Measurements from ENCODE around the gene SLK.

Gene SLK

GRCh38 chr10:104032144-104032775 lies 65.3 kb downstream of the SLK start:
- no peaks in the 10 kb centered on the region for H3K9me3 ChIP-seq (ENCODE audit: control insufficient read depth, low read length)
- 75 to 76% methylated on average over 2 to 6 of the region's 7 CpGs for WGBS, 2 experiments (ENCODE audit: insufficient coverage in 2 of 2)
- H3K27ac ChIP-seq (ENCODE audit: low read depth, low read length, severe bottlenecking) = no peak overlapping the region
- peaks cover 5% of the 10 kb centered on the region for H3K36me3 ChIP-seq (ENCODE audit: control insufficient read depth, insufficient read depth, low read length)
- peaks cover 4% of the 10 kb centered on the region for H3K4me1 ChIP-seq (ENCODE audit: control insufficient read depth, insufficient read depth, low read length, poor library complexity, severe bottlenecking)
- no peak overlapping the region for H3K4me3 ChIP-seq (ENCODE audit: extremely low read depth, insufficient read depth, low read length, poor library complexity, severe bottlenecking)

GRCh38 chr10:104033401-104033930 lies 66.5 kb downstream of the SLK start:
- Histone ChIP-seq H3K36me3 (ENCODE audit: control insufficient read depth, insufficient read depth, low read length) (peaks cover 5% of the 10 kb centered on the region), H3K4me1 (ENCODE audit: control insufficient read depth, insufficient read depth, low read length, poor library complexity, severe bottlenecking) (peaks cover 4% of the 10 kb centered on the region), H3K9me3 (ENCODE audit: control insufficient read depth, low read length) (no peaks in the 10 kb centered on the region), H3K4me3 (ENCODE audit: extremely low read depth, insufficient read depth, low read length, poor library complexity, severe bottlenecking) (no peak overlapping the region), H3K27ac (ENCODE audit: low read depth, low read length, severe bottlenecking) (no peak overlapping the region)
- WGBS, 2 experiments (ENCODE audit: insufficient coverage in 2 of 2) = 85 to 90% methylated on average over 11 to 12 of the region's 12 CpGs

DNA sequence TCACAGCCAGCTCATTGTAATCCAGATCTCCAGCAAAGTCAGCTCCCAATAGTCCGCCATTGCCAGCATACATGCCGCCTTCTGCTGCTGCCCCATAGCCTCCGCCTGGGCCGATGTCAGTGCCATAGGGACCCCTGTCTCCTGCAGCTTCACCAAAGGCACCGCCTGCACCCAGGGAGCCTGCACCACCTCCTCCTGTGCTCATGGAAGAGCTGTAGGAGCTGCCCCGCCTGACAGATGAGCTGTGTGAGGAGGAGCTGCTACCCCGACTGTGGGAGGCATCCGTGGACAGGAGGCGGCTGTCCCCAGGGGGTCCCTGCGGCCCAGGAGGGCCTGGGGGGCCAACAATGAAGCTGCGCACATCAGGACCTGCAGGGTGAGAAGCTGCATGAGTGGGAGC lies 67.0 kb downstream of the SLK start:
- peaks cover 4% of the 10 kb centered on the region for H3K36me3 ChIP-seq (ENCODE audit: control insufficient read depth, insufficient read depth, low read length)
- 88% methylated on average over 9 to 10 of the region's 11 CpGs for WGBS, 2 experiments (ENCODE audit: insufficient coverage in 2 of 2)
- H3K4me1 ChIP-seq (ENCODE audit: control insufficient read depth, insufficient read depth, low read length, poor library complexity, severe bottlenecking) = peaks cover 4% of the 10 kb centered on the region
- H3K4me3 ChIP-seq (ENCODE audit: extremely low read depth, insufficient read depth, low read length, poor library complexity, severe bottlenecking) = no peak overlapping the region
- no peaks in the 10 kb centered on the region for H3K9me3 ChIP-seq (ENCODE audit: control insufficient read depth, low read length)
- no peak overlapping the region for H3K27ac ChIP-seq (ENCODE audit: low read depth, low read length, severe bottlenecking)

DNA sequence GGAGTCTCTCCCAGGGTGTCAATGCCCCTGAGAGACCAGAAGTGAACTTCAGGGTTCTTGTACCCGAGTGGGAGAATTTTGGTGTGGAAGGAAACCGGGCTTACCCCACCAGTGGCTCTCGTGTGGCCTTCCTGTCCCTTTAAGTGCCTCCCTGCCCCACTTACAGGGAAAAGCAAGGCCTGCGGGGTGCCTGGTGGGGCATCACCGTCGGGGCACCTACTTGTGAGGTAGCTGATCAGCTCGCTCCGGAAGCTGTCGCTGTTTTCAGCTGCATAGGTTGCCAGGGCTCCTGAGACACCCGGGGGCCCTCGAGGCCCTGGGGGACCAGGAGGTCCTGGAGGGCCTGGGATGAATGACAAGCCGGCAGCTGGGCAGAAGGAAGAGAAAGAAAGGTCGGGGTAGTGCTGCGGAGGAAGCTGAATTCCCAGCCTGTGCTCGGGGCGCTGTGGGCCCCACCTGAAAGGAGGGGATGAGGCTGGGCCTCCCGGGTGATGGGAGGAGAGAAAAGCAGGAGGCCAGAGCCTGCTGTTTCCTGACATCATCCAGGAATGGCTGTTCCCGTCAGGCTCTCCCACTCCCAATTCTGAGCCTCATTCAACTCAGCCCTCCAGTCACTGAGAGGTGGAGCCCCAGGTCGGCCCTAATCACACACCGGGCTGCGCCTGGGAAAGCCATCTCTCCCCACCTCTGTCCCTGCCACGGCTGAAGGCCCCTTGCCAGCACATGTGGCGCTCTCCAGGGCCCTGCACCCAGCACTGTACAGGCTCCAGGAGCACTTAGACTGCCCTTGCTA lies 67.7 kb downstream of the SLK start:
- 85 to 86% methylated on average over 14 to 21 of the region's 23 CpGs for WGBS, 2 experiments (ENCODE audit: insufficient coverage in 2 of 2)
- Histone ChIP-seq H3K36me3 (ENCODE audit: control insufficient read depth, insufficient read depth, low read length) (no peaks in the 10 kb centered on the region), H3K27ac (ENCODE audit: low read depth, low read length, severe bottlenecking) (no peak overlapping the region), H3K4me3 (ENCODE audit: extremely low read depth, insufficient read depth, low read length, poor library complexity, severe bottlenecking) (no peak overlapping the region), H3K4me1 (ENCODE audit: control insufficient read depth, insufficient read depth, low read length, poor library complexity, severe bottlenecking) (peaks cover 4% of the 10 kb centered on the region), H3K9me3 (ENCODE audit: control insufficient read depth, low read length) (no peaks in the 10 kb centered on the region)

- Histone ChIP-seq H3K9me3 (ENCODE audit: control insufficient read depth, low read length) (no peaks in the 10 kb centered on the region), H3K27ac (ENCODE audit: low read depth, low read length, severe bottlenecking) (no peak overlapping the region)
- 90 to 91% methylated on average over 14 to 17 of the region's 18 CpGs for WGBS, 2 experiments (ENCODE audit: insufficient coverage in 2 of 2)
These were observed 68.5 kb downstream of the SLK start for GRCh38 chr10:104035194-104036068.

GRCh38 chr10:104036069-104036384 lies 69.1 kb downstream of the SLK start:
- H3K36me3 ChIP-seq (ENCODE audit: control insufficient read depth, insufficient read depth, low read length) = no peaks in the 10 kb centered on the region
- 90 to 94% methylated on average over 2 of the region's 3 CpGs for WGBS, 2 experiments (ENCODE audit: insufficient coverage in 2 of 2)
- H3K4me1 ChIP-seq (ENCODE audit: control insufficient read depth, insufficient read depth, low read length, poor library complexity, severe bottlenecking) = peaks cover 4% of the 10 kb centered on the region
- H3K27ac ChIP-seq (ENCODE audit: low read depth, low read length, severe bottlenecking) = no peak overlapping the region
- H3K4me3 ChIP-seq (ENCODE audit: extremely low read depth, insufficient read depth, low read length, poor library complexity, severe bottlenecking) = no peak overlapping the region
- H3K9me3 ChIP-seq (ENCODE audit: control insufficient read depth, low read length) = no peaks in the 10 kb centered on the region

More at GRCh38 chr10:104035194-104036068, 68.5 kb downstream of the SLK start:
- Histone ChIP-seq H3K4me3 (ENCODE audit: extremely low read depth, insufficient read depth, low read length, poor library complexity, severe bottlenecking) (no peak overlapping the region), H3K36me3 (ENCODE audit: control insufficient read depth, insufficient read depth, low read length) (no peaks in the 10 kb centered on the region), H3K4me1 (ENCODE audit: control insufficient read depth, insufficient read depth, low read length, poor library complexity, severe bottlenecking) (peaks cover 4% of the 10 kb centered on the region)

- WGBS, 2 experiments (ENCODE audit: insufficient coverage in 2 of 2) = 87 to 93% methylated on average over 18 of the region's 21 CpGs
- Histone ChIP-seq H3K36me3 (ENCODE audit: control insufficient read depth, insufficient read depth, low read length) (no peaks in the 10 kb centered on the region), H3K9me3 (ENCODE audit: control insufficient read depth, low read length) (no peaks in the 10 kb centered on the region), H3K4me3 (ENCODE audit: extremely low read depth, insufficient read depth, low read length, poor library complexity, severe bottlenecking) (no peak overlapping the region), H3K27ac (ENCODE audit: low read depth, low read length, severe bottlenecking) (no peak overlapping the region), H3K4me1 (ENCODE audit: control insufficient read depth, insufficient read depth, low read length, poor library complexity, severe bottlenecking) (peaks cover 4% of the 10 kb centered on the region)
These were observed 69.7 kb downstream of the SLK start for GRCh38 chr10:104036518-104037260.

DNA sequence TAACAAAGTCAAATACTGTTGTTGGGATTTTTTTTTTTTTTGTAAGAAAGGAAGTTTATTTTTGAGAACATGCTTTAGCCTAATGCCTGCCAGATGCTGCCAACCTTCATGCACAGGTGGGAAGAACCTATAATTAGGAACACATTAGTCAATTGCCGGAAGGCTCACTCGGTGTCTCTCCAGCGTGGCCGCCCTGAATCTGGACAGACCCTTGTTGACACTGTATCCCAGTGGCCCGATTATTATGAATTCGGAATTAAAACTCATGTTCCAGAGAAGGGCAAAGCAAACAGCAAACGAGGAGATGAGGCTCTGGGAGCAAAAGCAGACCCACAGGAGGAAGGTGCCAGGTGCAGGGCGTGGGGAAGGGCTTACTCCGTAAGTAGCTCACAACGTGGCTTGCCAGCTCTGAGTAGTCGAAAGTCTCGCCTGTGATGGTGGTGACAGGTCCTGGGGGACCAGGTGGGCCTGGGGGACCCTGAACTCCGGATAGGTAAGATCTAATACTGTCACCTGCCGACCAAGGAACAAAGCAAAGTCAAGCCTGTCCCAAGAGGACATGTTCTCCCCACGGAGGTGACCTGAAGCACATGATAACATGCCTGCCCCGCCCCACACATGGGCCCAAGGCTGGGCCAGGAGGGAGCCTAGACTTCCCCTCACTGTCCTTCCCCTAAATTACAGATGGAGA lies 70.5 kb downstream of the SLK start:
- peaks cover 4% of the 10 kb centered on the region for H3K4me1 ChIP-seq (ENCODE audit: control insufficient read depth, insufficient read depth, low read length, poor library complexity, severe bottlenecking)
- 87 to 90% methylated on average over 16 of the region's 16 CpGs for WGBS, 2 experiments (ENCODE audit: insufficient coverage in 2 of 2)
- H3K9me3 ChIP-seq (ENCODE audit: control insufficient read depth, low read length) = no peaks in the 10 kb centered on the region
- no peaks in the 10 kb centered on the region for H3K36me3 ChIP-seq (ENCODE audit: control insufficient read depth, insufficient read depth, low read length)
- no peak overlapping the region for H3K27ac ChIP-seq (ENCODE audit: low read depth, low read length, severe bottlenecking)
- H3K4me3 ChIP-seq (ENCODE audit: extremely low read depth, insufficient read depth, low read length, poor library complexity, severe bottlenecking) = no peak overlapping the region

DNA sequence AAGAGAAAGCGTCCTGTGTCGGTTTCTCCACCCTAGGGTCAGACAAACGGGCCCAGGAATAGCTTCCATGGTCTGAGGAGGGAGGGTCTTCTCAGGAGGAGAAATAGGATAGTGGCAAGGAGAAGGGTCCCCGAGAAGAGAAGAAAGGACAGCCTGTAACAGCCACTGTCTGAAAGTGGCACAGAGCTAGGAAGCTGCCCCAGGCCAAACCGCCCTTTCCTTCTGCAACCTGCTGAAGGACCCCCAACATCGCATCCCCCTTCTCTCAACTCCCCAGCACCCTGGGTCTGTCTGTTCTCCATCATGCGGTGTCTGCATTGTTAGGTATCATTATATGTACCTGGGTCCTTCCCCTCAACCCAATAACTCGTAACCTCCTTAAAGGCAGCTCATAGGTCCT lies 71.6 kb downstream of the SLK start:
- no peaks in the 10 kb centered on the region for H3K4me1 ChIP-seq (ENCODE audit: control insufficient read depth, insufficient read depth, low read length, poor library complexity, severe bottlenecking)
- 89 to 94% methylated on average over 4 to 6 of the region's 8 CpGs for WGBS, 2 experiments (ENCODE audit: insufficient coverage in 2 of 2)
- H3K27ac ChIP-seq (ENCODE audit: low read depth, low read length, severe bottlenecking) = no peak overlapping the region
- H3K4me3 ChIP-seq (ENCODE audit: extremely low read depth, insufficient read depth, low read length, poor library complexity, severe bottlenecking) = no peak overlapping the region
- no peaks in the 10 kb centered on the region for H3K9me3 ChIP-seq (ENCODE audit: control insufficient read depth, low read length)
- no peaks in the 10 kb centered on the region for H3K36me3 ChIP-seq (ENCODE audit: control insufficient read depth, insufficient read depth, low read length)

Data from mesodermal cell (in vitro differentiated cells).